Neural progenitor cell (in vitro differentiated cells): ENCODE measurements around the gene GPRIN2.

Source experiments
- CTCF ChIP-seq: fragments of 200-600 bp; sonication (generic); IDR thresholded peaks from 2 replicates; pipeline ENCODE4 v1.5.1; 2017; ENCODE audit warnings: antibody characterized with exemption, mild to moderate bottlenecking
- EZH2 ChIP-seq: fragments of 200-600 bp; sonication (generic); IDR thresholded peaks from 2 replicates; pipeline ENCODE4 v1.6.1; 2017; ENCODE audit warnings: antibody characterized with exemption, mild to moderate bottlenecking, moderate library complexity

- TF ChIP-seq CTCF, result no peak
- no peak for TF ChIP-seq EZH2
Measured at GRCh38 chr10:46522295-46523118, 34.0 kb downstream of the GPRIN2 start.
